Endothelial cell of umbilical vein (primary cell): ENCODE data around the gene CNTNAP2. TPM values are rescaled to one million over a fixed set of nuclear protein-coding genes. Genes with fewer than 3 reads are reported as not detected.

Experiments
- BruUV-seq: library from RNA; stranded (reverse); fragments of 400-500 nt; replicated peaks from 2 replicates; lab custom pipeline; 2021; lab: Mats Ljungman, UMichigan
- CTCF ChIA-PET: fragments of 300-600, 350-600 bp; sonication (Branson Sonifier 250); formaldehyde crosslinking; loops from one replicate; lab custom pipeline; 2021; ENCODE audit warnings: antibody characterized with exemption, inconsistent platforms; lab: Charles Lee
- POLR2A ChIA-PET: fragments of 300-600, 350-600 bp; sonication (Branson Sonifier 250); formaldehyde crosslinking; loops from one replicate; lab custom pipeline; 2021; ENCODE audit warnings: antibody characterized with exemption, inconsistent platforms; lab: Charles Lee
- DNase-seq: peaks from one replicate; pipeline ENCODE4 v3.0.0-alpha.2; 2011; ENCODE audit warnings: low read depth, low spot score
- FAIRE-seq: peaks from 2 replicates; lab custom pipeline; 2011; peaks lifted over from hg19 to GRCh38; lab: Jason Lieb, UNC
- H2AFZ ChIP-seq: 2 replicates; pipeline ENCODE4 v1.6.0; 2012; ENCODE audit warnings: low read depth, low read length, control low read depth, inconsistent platforms
- H3K27ac ChIP-seq: 2 replicates; pipeline ENCODE4 v1.5.1; 2011; ENCODE audit warnings: low read depth, mild to moderate bottlenecking, control low read depth, low read length, moderate library complexity; ENCODE audit not compliant: insufficient read depth
- H3K27me3 ChIP-seq, 2 experiments: 2 replicates each; pipeline versions ENCODE4 v1.6.0 to v1.6.1; 2011; ENCODE audit warnings: low read length in 2 of 2, mixed read lengths in 1 of 2; ENCODE audit not compliant: control insufficient read depth in 2 of 2, insufficient read depth in 2 of 2
- H3K36me3 ChIP-seq, 2 experiments: 2 replicates in 1 of 2; 3 replicates in 1 of 2; pipeline ENCODE4 v1.5.1; 2011; ENCODE audit warnings: low read length in 2 of 2, mild to moderate bottlenecking in 1 of 2, moderate library complexity in 1 of 2; ENCODE audit not compliant: control insufficient read depth in 2 of 2, insufficient read depth in 2 of 2; ENCODE audit errors: extremely low read depth in 1 of 2
- H3K4me1 ChIP-seq: 3 replicates; pipeline ENCODE4 v1.5.1; 2011; ENCODE audit warnings: mild to moderate bottlenecking, low read length; ENCODE audit not compliant: control insufficient read depth, insufficient read depth; ENCODE audit errors: extremely low read depth
- H3K4me2 ChIP-seq: 2 replicates; pipeline ENCODE4 v1.6.1; 2011; ENCODE audit warnings: low read length, control low read depth, mixed read lengths; ENCODE audit not compliant: insufficient read depth
- H3K4me3 ChIP-seq, 3 experiments: fragments of 200-600 bp in 1 of 3; sonication (generic), shearing (Covaris generic) in 1 of 3; replicated peaks in 1 of 3; 2 replicates each; pipeline ENCODE4 v1.5.1; 2011 to 2016; ENCODE audit warnings: control low read depth in 3 of 3, low read length in 3 of 3, mild to moderate bottlenecking in 2 of 3, inconsistent platforms in 1 of 3, low read depth in 1 of 3, moderate library complexity in 1 of 3; ENCODE audit not compliant: insufficient read depth in 1 of 3
- H3K79me2 ChIP-seq: 2 replicates; pipeline ENCODE4 v1.6.0; 2012; ENCODE audit warnings: low read length, inconsistent platforms; ENCODE audit not compliant: control insufficient read depth, insufficient read depth
- H3K9ac ChIP-seq: replicated peaks from 2 replicates; pipeline ENCODE3; 2011; ENCODE audit warnings: low read length, control low read depth; ENCODE audit not compliant: insufficient read depth; ENCODE audit errors: extremely low read depth
- H3K9me1 ChIP-seq: replicated peaks from 3 replicates; pipeline ENCODE4 v1.6.0; 2011; ENCODE audit warnings: mild to moderate bottlenecking, low read length; ENCODE audit not compliant: control insufficient read depth, insufficient read depth; ENCODE audit errors: extremely low read depth
- H3K9me3 ChIP-seq: replicated peaks from 2 replicates; pipeline ENCODE4 v1.5.1; 2012; ENCODE audit warnings: low read length, inconsistent platforms; ENCODE audit not compliant: control insufficient read depth, insufficient read depth
- H4K20me1 ChIP-seq: replicated peaks from 2 replicates; pipeline ENCODE3; 2011; ENCODE audit warnings: mild to moderate bottlenecking, low read length; ENCODE audit not compliant: control insufficient read depth, insufficient read depth; ENCODE audit errors: extremely low read depth
- EZH2 ChIP-seq: IDR thresholded peaks from 2 replicates; pipeline ENCODE4 v1.6.1; 2012; ENCODE audit warnings: borderline replicate concordance, low read depth, mild to moderate bottlenecking, moderate library complexity, low read length, inconsistent platforms; ENCODE audit not compliant: severe bottlenecking
- FOS ChIP-seq: IDR thresholded peaks from 2 replicates; pipeline ENCODE4 v1.6.1; 2011; ENCODE audit warnings: mild to moderate bottlenecking, low read length, moderate library complexity, borderline replicate concordance; ENCODE audit not compliant: insufficient read depth
- GATA2 ChIP-seq: IDR thresholded peaks from 2 replicates; pipeline ENCODE4 v1.7.0; 2011; ENCODE audit warnings: low read depth, mild to moderate bottlenecking, moderate library complexity, mixed read lengths, low read length; ENCODE audit not compliant: insufficient read length, insufficient read depth
- JUN ChIP-seq: IDR thresholded peaks from 2 replicates; pipeline ENCODE4 v1.6.1; 2011; ENCODE audit warnings: borderline replicate concordance, low read depth; ENCODE audit not compliant: insufficient read length, insufficient read depth
- MYC ChIP-seq: IDR thresholded peaks from one replicate; pipeline ENCODE4 v1.6.1; 2011; ENCODE audit warnings: mild to moderate bottlenecking, low read depth, low read length
- POLR2A ChIP-seq: IDR thresholded peaks from 2 replicates; pipeline ENCODE4 v1.6.1; 2012; ENCODE audit warnings: low read depth, mild to moderate bottlenecking, control low read depth, low read length
- POLR2AphosphoS5 ChIP-seq: IDR thresholded peaks from 2 replicates; pipeline ENCODE4 v1.6.1; 2012; ENCODE audit warnings: low read depth, mild to moderate bottlenecking, control low read depth, low read length, moderate library complexity; ENCODE audit not compliant: insufficient read depth
- dilution Hi-C: fragments of 300-500 bp; cut with MboI; formaldehyde crosslinking; loops from one replicate; pipeline ENCODE4 v1.15.0; 2019; ENCODE audit warnings: low sequenced_read_pairs; ENCODE audit not compliant: extremely low pct_ligation_motif_present
- intact Hi-C: fragments of 100-400 bp; cut with micrococcal nuclease; formaldehyde crosslinking; loops from one replicate; pipeline ENCODE4 v1.10.0; 2022
- polyA plus RNA-seq, 4 experiments: library from polyadenylated mRNA; depleted of rRNA in 3 of 4; stranded (reverse) in 3 of 4; unstranded in 1 of 4; fragments of >200 nt; gene quantifications; 2 replicates each; pipeline versions ENCODE4 v1.2.1 to v1.2.3, GENCODE V29; 2011 to 2012; ENCODE audit warnings: missing spikeins in 1 of 4
- total RNA-seq: library from RNA; stranded (reverse); gene quantifications from 2 replicates; pipeline ENCODE4 v1.2.3, GENCODE V29; 2021
- TF ChIP-seq, protein P1 (sequence below), 2 donors: IDR thresholded peaks; 1 replicate in 1 of 2; 2 replicates in 1 of 2; pipeline ENCODE4 v1.5.1; 2011; ENCODE audit warnings: low read length in 2 of 2, mild to moderate bottlenecking in 2 of 2, moderate library complexity in 2 of 2, control low read depth in 1 of 2, inconsistent platforms in 1 of 2, low read depth in 1 of 2; ENCODE audit not compliant: insufficient read depth in 1 of 2; ENCODE audit errors: extremely low read depth in 1 of 2
- TF ChIP-seq, protein P2 (sequence below): IDR thresholded peaks from 2 replicates; pipeline ENCODE4 v1.6.1; 2011; ENCODE audit not compliant: insufficient read depth, insufficient read length

The CNTNAP2 gene
- total and polyA plus RNA-seq, 2 donors (not counting 3 experiments of a cell fraction or from before 2014, with no cell fraction given) = not detected

DNA sequence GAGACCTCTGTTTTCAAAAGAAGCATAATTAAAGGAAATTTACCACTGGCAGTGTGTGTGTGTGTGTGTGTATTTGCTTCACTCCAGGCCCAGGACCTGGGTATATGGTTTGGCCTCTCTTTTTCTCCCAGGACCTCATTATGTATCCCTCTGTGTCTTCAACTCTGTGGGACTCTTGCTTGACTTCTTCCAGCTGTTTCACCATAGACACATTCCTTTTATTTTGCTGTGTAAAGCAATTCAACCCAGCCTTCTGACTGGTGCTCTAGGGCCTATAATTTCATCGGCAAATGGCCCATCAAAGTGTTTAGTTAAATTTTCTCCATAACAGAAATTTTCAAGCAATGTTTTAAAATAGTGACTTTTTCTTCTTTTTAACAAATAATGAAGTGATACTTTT lies 954.3 kb downstream of the CNTNAP2 start:
- no peaks in the 10 kb centered on the region for H3K79me2 ChIP-seq
- H3K27me3 ChIP-seq = no peaks in the 10 kb centered on the region
- intact Hi-C loops = no loop called here
- H3K9me3 ChIP-seq = peaks cover 5% of the 10 kb centered on the region
- BruUV-seq = no TSS peak
- H3K9ac ChIP-seq = no peak overlapping the region
- H2AFZ ChIP-seq = no peak overlapping the region
- POLR2A ChIA-PET = no interaction called here
- H3K4me1 ChIP-seq = no peaks in the 10 kb centered on the region
- no peaks in the 10 kb centered on the region for H3K36me3 ChIP-seq
- DNase-seq (no peak), FAIRE-seq (no peak)
- dilution Hi-C loops = no loop called here
- no peaks in the 10 kb centered on the region for H3K9me1 ChIP-seq
- no peak overlapping the region for H3K27ac ChIP-seq
- TF ChIP-seq GATA2 = no peak
- no peak for TF ChIP-seq FOS
- TF ChIP-seq, protein P1, sequence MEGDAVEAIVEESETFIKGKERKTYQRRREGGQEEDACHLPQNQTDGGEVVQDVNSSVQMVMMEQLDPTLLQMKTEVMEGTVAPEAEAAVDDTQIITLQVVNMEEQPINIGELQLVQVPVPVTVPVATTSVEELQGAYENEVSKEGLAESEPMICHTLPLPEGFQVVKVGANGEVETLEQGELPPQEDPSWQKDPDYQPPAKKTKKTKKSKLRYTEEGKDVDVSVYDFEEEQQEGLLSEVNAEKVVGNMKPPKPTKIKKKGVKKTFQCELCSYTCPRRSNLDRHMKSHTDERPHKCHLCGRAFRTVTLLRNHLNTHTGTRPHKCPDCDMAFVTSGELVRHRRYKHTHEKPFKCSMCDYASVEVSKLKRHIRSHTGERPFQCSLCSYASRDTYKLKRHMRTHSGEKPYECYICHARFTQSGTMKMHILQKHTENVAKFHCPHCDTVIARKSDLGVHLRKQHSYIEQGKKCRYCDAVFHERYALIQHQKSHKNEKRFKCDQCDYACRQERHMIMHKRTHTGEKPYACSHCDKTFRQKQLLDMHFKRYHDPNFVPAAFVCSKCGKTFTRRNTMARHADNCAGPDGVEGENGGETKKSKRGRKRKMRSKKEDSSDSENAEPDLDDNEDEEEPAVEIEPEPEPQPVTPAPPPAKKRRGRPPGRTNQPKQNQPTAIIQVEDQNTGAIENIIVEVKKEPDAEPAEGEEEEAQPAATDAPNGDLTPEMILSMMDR (IDR thresholded peaks at IDR 0.05; ENCODE audit: extremely low read depth in 1 of 2, insufficient read depth in 1 of 2, low read depth in 1 of 2, low read length in 2 of 2) = no peak
- TF ChIP-seq JUN = no peak
- no peaks in the 10 kb centered on the region for H4K20me1 ChIP-seq
- no peak overlapping the region for H3K4me3 ChIP-seq
- CTCF ChIA-PET = no interaction called here
- H3K4me2 ChIP-seq = no peak overlapping the region

DNA sequence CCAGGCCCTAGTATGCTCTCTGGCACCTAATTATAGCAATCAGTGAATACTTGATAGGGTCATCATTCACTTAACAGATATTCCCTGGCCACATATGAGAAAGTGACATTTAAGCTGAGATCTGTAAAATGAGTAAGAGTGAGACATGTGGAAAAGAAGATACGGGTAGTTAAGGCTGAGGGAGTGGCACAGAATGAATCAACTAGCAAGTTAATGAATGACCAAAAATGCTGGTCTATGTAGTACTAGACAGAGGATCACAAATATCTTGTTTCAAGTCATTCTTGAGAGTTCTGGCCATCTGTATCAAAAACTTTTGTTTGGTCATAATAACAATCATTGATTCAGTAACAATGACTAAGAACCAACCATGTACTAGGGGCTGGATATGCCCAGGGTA lies 954.9 kb downstream of the CNTNAP2 start:
- no peaks in the 10 kb centered on the region for H3K36me3 ChIP-seq
- H3K9me3 ChIP-seq = peaks cover 5% of the 10 kb centered on the region
- no peak overlapping the region for H2AFZ ChIP-seq
- dilution Hi-C loops (no loop called here), intact Hi-C loops (no loop called here)
- H4K20me1 ChIP-seq = no peaks in the 10 kb centered on the region
- no peaks in the 10 kb centered on the region for H3K9me1 ChIP-seq
- H3K27me3 ChIP-seq = no peaks in the 10 kb centered on the region
- DNase-seq (no peak), FAIRE-seq (no peak)
- H3K4me3 ChIP-seq = no peak overlapping the region
- H3K4me2 ChIP-seq = no peak overlapping the region
- no peaks in the 10 kb centered on the region for H3K79me2 ChIP-seq
- BruUV-seq = no TSS peak
- ChIA-PET CTCF (no interaction called here), POLR2A (no interaction called here)
- no peak overlapping the region for H3K27ac ChIP-seq
- H3K4me1 ChIP-seq = no peaks in the 10 kb centered on the region
- no peak overlapping the region for H3K9ac ChIP-seq
- no peak for TF ChIP-seq GATA2
- no peak for TF ChIP-seq FOS
- no peak for TF ChIP-seq MYC
- no peak for TF ChIP-seq JUN
- TF ChIP-seq POLR2AphosphoS5 = no peak
- TF ChIP-seq, protein P2, sequence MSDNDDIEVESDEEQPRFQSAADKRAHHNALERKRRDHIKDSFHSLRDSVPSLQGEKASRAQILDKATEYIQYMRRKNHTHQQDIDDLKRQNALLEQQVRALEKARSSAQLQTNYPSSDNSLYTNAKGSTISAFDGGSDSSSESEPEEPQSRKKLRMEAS = no peak
- TF ChIP-seq, protein P1 (IDR thresholded peaks at IDR 0.05; ENCODE audit: extremely low read depth in 1 of 2, insufficient read depth in 1 of 2, low read depth in 1 of 2, low read length in 2 of 2) = no peak
- no peak for TF ChIP-seq EZH2
- no peak for TF ChIP-seq POLR2A
